Upper lobe of left lung (tissue), 4 donors: ENCODE measurements around the gene SCFD2.

Experiments
- POLR2A ChIP-seq, 4 donors: fragments of 450-650 bp; IDR thresholded peaks; one replicate each; pipeline ENCODE4 v1.5.1; 2016 to 2017; ENCODE audit warnings: antibody characterized with exemption in 4 of 4, mild to moderate bottlenecking in 2 of 4
- POLR2AphosphoS5 ChIP-seq, 2 donors: sonication (generic); formaldehyde crosslinking; IDR thresholded peaks; one replicate each; pipeline ENCODE4 v1.5.1; 2017; ENCODE audit warnings: antibody characterized with exemption in 2 of 2
- TF ChIP-seq, protein P1 (sequence below), 6 experiments: fragments of 450-650 bp in 4 of 6; fragments of 200-600 bp in 2 of 6; sonication (generic) in 2 of 6; IDR thresholded peaks; one replicate each; pipeline ENCODE4 v1.5.1; 2016 to 2019; ENCODE audit warnings: antibody characterized with exemption in 6 of 6

DNA sequence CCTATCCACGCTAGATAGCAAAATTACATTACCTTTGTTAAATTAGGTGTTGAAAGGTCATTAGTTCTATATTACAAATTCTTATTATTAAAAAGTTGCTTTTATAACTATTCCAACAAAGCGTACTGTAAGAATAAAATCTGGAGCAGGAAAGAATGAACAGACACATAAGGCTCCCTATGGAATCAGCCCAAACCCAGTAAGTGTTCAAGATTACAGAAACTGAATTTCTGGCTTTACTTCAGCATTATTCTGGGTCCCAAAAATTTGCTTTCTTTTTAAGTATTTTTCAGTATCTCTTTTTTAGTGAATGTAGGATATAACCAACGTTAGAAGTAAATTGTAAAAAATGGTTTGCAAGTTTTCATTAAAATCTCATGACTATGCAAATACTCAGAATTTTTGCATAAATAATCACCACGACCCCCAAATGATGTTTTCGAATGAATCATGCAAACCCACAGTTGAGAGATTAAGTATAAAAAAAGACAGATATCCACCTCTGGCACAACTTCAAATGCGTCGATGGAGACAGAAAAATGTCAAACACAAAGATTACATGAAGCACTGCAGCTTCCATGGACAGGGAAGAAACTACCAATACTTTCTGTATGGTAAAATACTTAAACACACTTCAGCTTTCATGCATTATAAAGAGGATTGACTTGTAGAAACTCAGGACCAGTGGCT is 265.2 kb downstream of the SCFD2 start:
- TF ChIP-seq, protein P1, sequence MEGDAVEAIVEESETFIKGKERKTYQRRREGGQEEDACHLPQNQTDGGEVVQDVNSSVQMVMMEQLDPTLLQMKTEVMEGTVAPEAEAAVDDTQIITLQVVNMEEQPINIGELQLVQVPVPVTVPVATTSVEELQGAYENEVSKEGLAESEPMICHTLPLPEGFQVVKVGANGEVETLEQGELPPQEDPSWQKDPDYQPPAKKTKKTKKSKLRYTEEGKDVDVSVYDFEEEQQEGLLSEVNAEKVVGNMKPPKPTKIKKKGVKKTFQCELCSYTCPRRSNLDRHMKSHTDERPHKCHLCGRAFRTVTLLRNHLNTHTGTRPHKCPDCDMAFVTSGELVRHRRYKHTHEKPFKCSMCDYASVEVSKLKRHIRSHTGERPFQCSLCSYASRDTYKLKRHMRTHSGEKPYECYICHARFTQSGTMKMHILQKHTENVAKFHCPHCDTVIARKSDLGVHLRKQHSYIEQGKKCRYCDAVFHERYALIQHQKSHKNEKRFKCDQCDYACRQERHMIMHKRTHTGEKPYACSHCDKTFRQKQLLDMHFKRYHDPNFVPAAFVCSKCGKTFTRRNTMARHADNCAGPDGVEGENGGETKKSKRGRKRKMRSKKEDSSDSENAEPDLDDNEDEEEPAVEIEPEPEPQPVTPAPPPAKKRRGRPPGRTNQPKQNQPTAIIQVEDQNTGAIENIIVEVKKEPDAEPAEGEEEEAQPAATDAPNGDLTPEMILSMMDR (IDR thresholded peaks at IDR 0.05): no peak
- no peak for TF ChIP-seq POLR2A (IDR thresholded peaks at IDR 0.05)
- no peak for TF ChIP-seq POLR2AphosphoS5 (IDR thresholded peaks at IDR 0.05)
